IPS DF 6.9 (cell line): ENCODE results near the gene INPP4B.

Experiments used
- DNase-seq: peaks from one replicate; pipeline ENCODE4 v3.0.0-alpha.2; 2013; ENCODE audit warnings: low read depth, low spot score
- H3K27ac ChIP-seq: one replicate; pipeline ENCODE4 v1.5.1; 2013; ENCODE audit warnings: low read length, control low read depth
- H3K27me3 ChIP-seq: 2 replicates; pipeline ENCODE4 v1.6.1; 2013; ENCODE audit warnings: mild to moderate bottlenecking, low read length; ENCODE audit not compliant: control insufficient read depth, insufficient read depth
- H3K36me3 ChIP-seq: 2 replicates; pipeline ENCODE4 v1.6.1; 2013; ENCODE audit warnings: low read length; ENCODE audit not compliant: control insufficient read depth, insufficient read depth
- H3K4me1 ChIP-seq: 2 replicates; pipeline ENCODE4 v1.6.1; 2013; ENCODE audit warnings: low read length; ENCODE audit not compliant: control insufficient read depth, insufficient read depth
- H3K4me3 ChIP-seq: 2 replicates; pipeline ENCODE4 v1.5.1; 2013; ENCODE audit warnings: mild to moderate bottlenecking, low read length
- H3K9me3 ChIP-seq: 2 replicates; pipeline ENCODE4 v1.6.1; 2013; ENCODE audit warnings: low read length, inconsistent platforms; ENCODE audit not compliant: control insufficient read depth, insufficient read depth
- whole genome bisulfite sequencing: extraction: QIAGEN DNeasy Blood & Tissue Kit; methylation state at CpG from one replicate; pipeline ENCODE4 v1.1.7; 2013; ENCODE audit warnings: mixed read lengths, missing lambda C conversion rate; ENCODE audit not compliant: insufficient read length, insufficient coverage; 5-methylcytosine and 5-hydroxymethylcytosine counted together

Gene INPP4B

DNA sequence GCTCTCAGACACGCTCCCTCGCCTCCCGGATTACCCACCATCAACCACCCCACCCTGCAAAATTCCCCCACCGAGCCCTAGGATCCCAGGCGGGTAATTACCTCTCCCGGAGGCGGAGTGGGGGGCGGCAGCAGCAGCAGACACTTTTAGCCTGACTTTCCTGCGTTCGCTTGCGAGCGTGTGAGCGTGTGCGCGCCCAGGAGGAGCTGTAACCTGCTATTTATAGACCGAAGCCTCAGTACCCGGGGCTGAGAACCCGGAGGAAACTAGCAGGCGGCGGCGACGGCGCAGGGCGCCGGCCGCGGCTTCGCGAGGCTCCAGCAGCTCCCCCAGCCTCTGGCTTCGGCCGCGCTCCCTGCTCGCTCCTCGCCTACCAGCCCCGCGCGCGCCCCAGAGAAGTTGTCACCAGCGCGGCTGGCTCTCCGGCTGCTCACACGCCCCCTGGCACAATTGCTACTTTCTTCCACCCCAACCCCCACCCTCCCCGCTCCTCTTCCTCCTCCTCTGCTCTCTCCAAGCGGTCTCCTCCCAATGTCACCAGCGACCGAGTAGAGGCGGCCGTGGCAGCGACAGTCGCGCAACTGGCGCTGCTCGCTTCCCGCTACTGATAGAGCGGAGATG, at the start of gene INPP4B:
Gene INPP4B, minus strand, starts transcription at position 194 of the 621 bp plus-strand sequence.
- Histone ChIP-seq H3K27ac (no peak within 1 kb of the TSS), H3K36me3 (no peaks in the 10 kb centered on the region), H3K4me1 (0 out of 2 replicates have a peak, but pooled peaks cover 3% of the 10 kb centered on the region), H3K27me3 (peaks cover 27% of the 10 kb centered on the region), H3K4me3 (peak within 1 kb of the TSS; percentile 37; the same call in 1 of the 2 replicates), H3K9me3 (no peaks in the 10 kb centered on the region)
- DNase-seq: peak; percentile 7
- no CpG with 5 or more reads among the region's 55 CpGs for WGBS

DNA sequence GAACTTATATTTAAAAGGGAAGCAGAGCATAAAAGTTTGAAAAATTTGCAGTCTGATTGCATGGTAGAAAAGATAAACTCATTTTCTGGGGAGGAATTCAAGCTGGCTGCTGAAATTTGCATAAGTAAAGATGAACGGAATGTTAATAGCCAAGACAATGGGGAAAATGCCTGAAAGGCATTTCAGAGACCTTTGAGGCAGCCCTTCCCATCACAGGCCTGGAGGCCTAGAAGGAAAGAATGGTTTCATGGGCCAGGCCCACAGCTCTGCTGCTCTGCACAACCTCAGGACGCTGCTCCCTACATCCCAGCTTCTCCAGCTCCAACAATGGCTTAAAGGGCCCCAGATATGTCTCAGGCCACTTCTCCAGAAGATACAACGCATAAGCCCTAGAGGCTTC, 46.9 kb upstream of the INPP4B start:
- peaks cover 2% of the 10 kb centered on the region; the same call in 1 of the 2 replicates for H3K9me3 ChIP-seq
- no peaks in the 10 kb centered on the region for H3K4me1 ChIP-seq
- no peaks in the 10 kb centered on the region for H3K27me3 ChIP-seq
- H3K36me3 ChIP-seq: no peaks in the 10 kb centered on the region
- no peak overlapping the region for H3K27ac ChIP-seq
- DNase-seq: no peak
- no CpG with 5 or more reads among the region's 3 CpGs for WGBS
- H3K4me3 ChIP-seq: no peak overlapping the region

DNA sequence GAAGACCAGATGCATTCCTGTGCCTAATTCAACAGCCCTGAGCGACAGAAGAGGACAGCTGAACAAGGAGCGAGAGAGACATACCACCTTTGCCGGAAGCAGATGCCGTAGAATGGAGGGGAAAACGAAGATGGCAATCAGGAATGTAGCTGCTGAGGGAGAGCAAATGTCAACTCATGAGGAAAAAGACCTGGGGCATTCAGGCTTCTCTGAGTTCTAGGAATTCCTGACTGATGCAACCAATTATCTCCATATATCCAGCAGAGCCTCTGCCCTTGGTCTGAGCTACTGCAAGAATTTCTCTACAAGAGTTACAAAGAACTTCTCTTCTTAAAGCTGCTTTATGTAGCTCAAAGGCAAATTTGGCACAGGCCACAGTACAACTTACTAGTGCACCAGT, 40.5 kb upstream of the INPP4B start:
- no peak overlapping the region for H3K27ac ChIP-seq
- WGBS: no CpG with 5 or more reads among the region's 5 CpGs
- DNase-seq: no peak
- H3K4me1 ChIP-seq: no peaks in the 10 kb centered on the region
- no peak overlapping the region for H3K4me3 ChIP-seq
- no peaks in the 10 kb centered on the region for H3K27me3 ChIP-seq
- no peaks in the 10 kb centered on the region for H3K9me3 ChIP-seq
- H3K36me3 ChIP-seq: no peaks in the 10 kb centered on the region

DNA sequence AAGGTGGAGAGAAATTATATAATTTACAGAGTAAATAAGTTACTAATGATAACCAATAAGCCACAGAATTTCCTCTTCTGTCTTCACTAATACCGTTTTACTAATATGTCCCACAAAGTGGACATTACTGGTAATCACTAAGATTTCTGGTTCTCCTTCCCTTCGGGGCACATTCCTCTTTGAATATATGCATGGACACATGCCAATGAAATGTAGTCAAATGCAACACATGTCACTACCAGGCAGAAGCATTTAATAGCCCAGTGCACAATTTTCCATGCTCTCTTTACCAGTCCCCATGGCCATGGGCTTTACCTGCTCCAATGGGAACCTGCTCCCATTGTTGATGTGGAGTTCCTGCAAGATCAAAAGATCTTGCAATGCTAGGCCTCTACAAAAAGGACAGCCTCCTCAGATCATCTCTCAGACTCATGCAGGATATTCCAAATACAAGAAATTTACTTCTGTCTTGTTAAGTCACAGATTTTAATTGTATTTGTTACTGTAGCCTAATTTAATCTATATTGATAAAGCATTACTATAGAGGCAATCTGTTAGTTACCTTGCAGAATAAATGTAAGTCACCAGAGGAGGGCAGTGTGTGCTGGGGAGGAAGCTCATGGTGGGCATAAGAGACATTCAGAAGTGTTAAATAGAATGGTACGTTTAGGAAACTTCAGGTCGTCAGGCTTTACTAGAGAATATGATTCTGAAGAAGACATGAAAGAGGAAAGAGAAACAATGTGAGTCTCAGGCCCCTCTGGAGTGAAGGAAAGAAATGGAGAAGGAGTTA, 37.1 kb upstream of the INPP4B start:
- no CpG with 5 or more reads among the region's 4 CpGs for WGBS
- Histone ChIP-seq H3K9me3 (no peaks in the 10 kb centered on the region), H3K27ac (no peak overlapping the region), H3K27me3 (no peaks in the 10 kb centered on the region), H3K4me3 (no peak overlapping the region), H3K36me3 (no peaks in the 10 kb centered on the region), H3K4me1 (no peaks in the 10 kb centered on the region)
- no peak for DNase-seq

DNA sequence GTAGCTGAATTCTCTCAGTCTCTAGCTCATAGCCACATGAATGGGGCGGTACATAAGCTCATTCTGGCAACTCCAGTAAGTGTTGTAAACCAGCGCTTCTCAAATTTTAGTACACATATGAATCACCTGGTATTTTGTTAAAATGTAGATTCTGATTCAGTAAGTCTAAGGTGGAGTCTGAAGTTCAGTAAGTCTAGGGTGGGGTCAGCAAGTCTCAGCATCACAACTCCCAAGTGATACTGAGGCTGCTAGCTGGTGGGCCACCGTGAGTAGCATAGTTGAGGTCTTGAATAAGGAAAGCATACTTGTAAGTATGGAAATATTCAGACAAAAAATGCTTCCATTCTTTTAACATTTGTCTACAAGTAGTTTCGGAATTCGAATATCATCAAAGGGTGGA, 36.1 kb upstream of the INPP4B start:
- DNase-seq: no peak
- no peaks in the 10 kb centered on the region for H3K36me3 ChIP-seq
- no peaks in the 10 kb centered on the region for H3K9me3 ChIP-seq
- no peak overlapping the region for H3K27ac ChIP-seq
- no peaks in the 10 kb centered on the region for H3K4me1 ChIP-seq
- WGBS: no CpG with 5 or more reads among the region's 5 CpGs
- no peaks in the 10 kb centered on the region for H3K27me3 ChIP-seq
- H3K4me3 ChIP-seq: no peak overlapping the region

DNA sequence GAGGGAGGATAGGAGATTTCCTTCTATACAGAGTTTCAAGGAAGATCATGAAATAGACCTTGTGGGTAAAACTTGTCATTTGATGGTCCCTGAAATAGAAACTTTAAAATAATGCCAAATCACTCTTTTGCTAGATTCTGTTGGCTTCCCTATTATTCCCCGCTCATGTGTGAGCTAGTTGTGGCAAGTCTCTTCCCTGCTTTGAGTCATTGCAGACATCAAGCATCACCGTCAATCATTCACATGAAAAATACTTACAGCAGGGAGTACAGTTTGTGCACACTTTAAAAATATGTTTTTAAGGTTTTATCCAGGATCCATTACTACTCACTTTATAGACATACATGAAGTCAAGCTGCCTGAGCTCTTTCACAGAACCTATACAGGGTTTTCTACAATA, 35.2 kb upstream of the INPP4B start:
- H3K36me3 ChIP-seq: no peaks in the 10 kb centered on the region
- no CpG with 5 or more reads among the region's 2 CpGs for WGBS
- H3K9me3 ChIP-seq: no peaks in the 10 kb centered on the region
- H3K4me3 ChIP-seq: no peak overlapping the region
- no peak overlapping the region for H3K27ac ChIP-seq
- no peak for DNase-seq
- H3K4me1 ChIP-seq: no peaks in the 10 kb centered on the region
- H3K27me3 ChIP-seq: no peaks in the 10 kb centered on the region

DNA sequence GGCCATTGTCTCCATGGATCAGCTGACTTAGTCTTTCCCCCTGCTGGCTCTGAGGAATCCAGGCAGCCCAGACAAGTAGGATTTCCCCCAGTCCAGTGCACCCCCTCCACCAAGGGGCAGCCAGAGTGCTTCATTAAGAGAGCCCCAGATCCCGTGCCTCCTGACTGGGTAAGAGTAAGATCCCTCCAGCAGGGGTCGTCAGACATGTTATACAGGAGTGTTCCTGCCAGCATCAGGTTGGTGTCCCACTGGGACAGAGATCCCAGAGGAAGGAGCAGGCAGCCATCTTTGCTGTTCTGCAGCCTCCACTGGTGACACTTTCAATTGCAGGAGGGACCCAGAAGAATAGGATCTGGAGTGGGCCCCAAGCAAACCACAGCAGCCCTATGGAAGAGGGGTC, 29.0 kb upstream of the INPP4B start:
- H3K36me3 ChIP-seq: no peaks in the 10 kb centered on the region
- no peak for DNase-seq
- no CpG with 5 or more reads among the region's 2 CpGs for whole genome bisulfite sequencing
- no peak overlapping the region for H3K27ac ChIP-seq
- no peaks in the 10 kb centered on the region for H3K9me3 ChIP-seq
- H3K4me1 ChIP-seq: no peaks in the 10 kb centered on the region
- H3K4me3 ChIP-seq: no peak overlapping the region
- H3K27me3 ChIP-seq: no peaks in the 10 kb centered on the region

DNA sequence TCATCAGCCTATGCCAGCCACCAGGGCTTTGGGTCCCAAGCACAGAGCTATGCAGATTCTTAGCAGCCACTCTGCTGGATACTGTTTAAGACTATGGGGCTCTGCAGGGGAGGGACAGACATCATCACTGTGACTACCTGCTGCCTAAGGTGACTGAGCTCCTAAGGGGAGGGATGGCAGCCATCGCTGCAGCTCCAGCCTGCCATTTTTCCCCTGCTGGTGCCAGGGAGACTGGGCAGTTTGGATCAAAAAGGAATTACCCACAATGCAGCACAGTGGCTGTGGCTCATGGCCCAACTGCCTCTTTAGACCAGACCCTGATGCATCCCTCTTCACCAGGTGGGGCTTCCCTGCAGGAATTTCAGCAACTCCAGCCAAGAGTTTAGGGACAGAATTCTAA, 28.6 kb upstream of the INPP4B start:
- Histone ChIP-seq H3K4me3 (no peak overlapping the region), H3K4me1 (no peaks in the 10 kb centered on the region), H3K27me3 (no peaks in the 10 kb centered on the region)

DNA sequence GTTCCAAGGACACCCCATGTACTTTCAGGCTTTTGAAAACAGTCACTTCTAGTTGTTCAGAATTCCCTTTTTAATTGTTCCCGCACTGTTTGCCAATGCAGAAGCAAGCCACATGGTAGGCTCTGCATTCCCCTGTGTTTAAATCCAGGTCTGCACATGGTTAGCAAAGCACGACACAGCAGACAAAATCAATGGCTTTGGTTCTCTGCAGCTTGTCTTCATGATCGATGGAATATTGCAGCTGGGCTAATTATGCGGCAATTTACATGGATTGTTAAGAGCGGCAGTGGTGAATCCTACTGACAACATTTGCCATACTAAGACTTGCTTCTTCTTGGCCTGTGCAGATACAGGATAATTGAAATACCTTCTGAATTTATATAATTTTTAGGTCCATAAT, 20.6 kb upstream of the INPP4B start:
- DNase-seq: no peak
- WGBS: no CpG with 5 or more reads among the region's 5 CpGs
- H3K27me3 ChIP-seq: no peaks in the 10 kb centered on the region
- H3K4me1 ChIP-seq: no peaks in the 10 kb centered on the region
- no peak overlapping the region for H3K4me3 ChIP-seq
- H3K36me3 ChIP-seq: no peaks in the 10 kb centered on the region
- no peaks in the 10 kb centered on the region for H3K9me3 ChIP-seq
- H3K27ac ChIP-seq: no peak overlapping the region

More for the DNA sequence above, 28.6 kb upstream of the INPP4B start:
- no peak for DNase-seq
- WGBS: no CpG with 5 or more reads among the region's 1 CpG
- Histone ChIP-seq H3K9me3 (no peaks in the 10 kb centered on the region), H3K27ac (no peak overlapping the region), H3K36me3 (no peaks in the 10 kb centered on the region)

DNA sequence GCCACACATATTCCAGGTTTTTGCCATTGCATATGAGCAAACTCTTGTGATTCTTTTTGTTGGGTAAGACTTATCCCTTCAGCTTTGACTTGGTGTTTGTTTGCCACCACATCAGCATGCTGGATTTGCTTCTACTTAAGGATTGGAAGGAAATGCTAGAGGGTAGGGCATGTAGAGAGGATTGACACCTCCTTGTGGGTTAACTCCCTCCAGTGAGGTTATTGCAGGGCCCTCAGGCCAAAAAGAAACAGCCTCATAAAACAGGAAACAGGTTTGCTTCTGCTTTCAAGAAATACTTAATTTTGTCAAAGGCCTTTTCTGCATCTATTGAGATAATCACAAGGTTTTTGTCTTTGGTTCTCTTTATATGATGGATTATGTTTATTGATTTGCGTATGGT, 15.2 kb upstream of the INPP4B start:
- H3K27ac ChIP-seq: no peak overlapping the region
- H3K4me3 ChIP-seq: no peak overlapping the region
- no peaks in the 10 kb centered on the region for H3K4me1 ChIP-seq
- DNase-seq: no peak
- H3K27me3 ChIP-seq: no peaks in the 10 kb centered on the region
- H3K9me3 ChIP-seq: no peaks in the 10 kb centered on the region
- WGBS: no CpG with 5 or more reads among the region's 1 CpG
- no peaks in the 10 kb centered on the region for H3K36me3 ChIP-seq

DNA sequence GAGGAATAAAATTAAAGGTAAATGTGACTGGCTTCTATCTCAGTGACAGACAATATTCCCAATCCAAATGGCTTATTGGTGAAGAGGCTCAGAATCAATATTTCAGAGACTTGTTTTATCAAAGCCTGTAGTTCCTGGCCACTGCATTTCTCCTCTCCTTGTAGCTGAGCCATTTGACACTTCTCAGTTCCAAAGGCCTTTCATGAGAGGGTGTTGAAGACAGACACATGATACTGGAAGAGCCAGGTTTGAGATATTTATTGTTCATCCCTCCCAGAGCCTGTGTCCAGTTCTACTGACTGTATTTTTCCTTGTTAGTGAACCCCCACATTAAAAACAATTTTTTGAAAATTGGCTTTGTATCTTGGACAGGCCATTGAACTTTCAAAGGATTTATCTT, 12.9 kb upstream of the INPP4B start:
- DNase-seq: no peak
- Histone ChIP-seq H3K4me1 (no peaks in the 10 kb centered on the region), H3K27me3 (no peaks in the 10 kb centered on the region), H3K27ac (no peak overlapping the region), H3K36me3 (no peaks in the 10 kb centered on the region), H3K9me3 (no peaks in the 10 kb centered on the region), H3K4me3 (no peak overlapping the region)
